Fibroblast of the aortic adventitia (primary cell): ENCODE data around the gene CRABP2. TPM values are rescaled to one million over a fixed set of nuclear protein-coding genes. Genes with fewer than 3 reads are reported as not detected.
A peak's percentile ranks its signal among the peaks of the same experiment; 100 is the strongest.

Experiments
- DNase-seq: peaks from one replicate; pipeline ENCODE4 v3.0.0-alpha.2; 2010; ENCODE audit warnings: low read depth
- H3K4me3 ChIP-seq: 2 replicates; pipeline ENCODE4 v1.5.1; 2011; ENCODE audit warnings: low read depth, mild to moderate bottlenecking, control low read depth, low read length, moderate library complexity
- CTCF ChIP-seq: IDR thresholded peaks from 2 replicates; pipeline ENCODE4 v1.5.1; 2011; ENCODE audit warnings: mild to moderate bottlenecking, low read length, control low read depth, inconsistent platforms; ENCODE audit not compliant: insufficient read depth
- total RNA-seq: library from RNA; depleted of rRNA; stranded (reverse); fragments of >200 nt; gene quantifications from 2 replicates; pipeline ENCODE4 v1.2.3, GENCODE V29; 2012; ENCODE audit warnings: low replicate concordance

The CRABP2 gene
- total RNA-seq, 1 donor, result 62.7 TPM

GRCh38 chr1:156659661-156659987 is 45.8 kb downstream of the CRABP2 start:
- TF ChIP-seq CTCF, result no peak
- DNase-seq, result no peak
- H3K4me3 ChIP-seq, result no peak overlapping the region

GRCh38 chr1:156658945-156659574 is 46.3 kb downstream of the CRABP2 start:
- no peak for TF ChIP-seq CTCF
- no peak overlapping the region for H3K4me3 ChIP-seq
- no peak for DNase-seq

GRCh38 chr1:156658496-156658895 is 46.9 kb downstream of the CRABP2 start:
- no peak for DNase-seq
- no peak overlapping the region for H3K4me3 ChIP-seq
- no peak for TF ChIP-seq CTCF

- no peak overlapping the region for H3K4me3 ChIP-seq
- DNase-seq, result no peak
- no peak for TF ChIP-seq CTCF
Measured at GRCh38 chr1:156657741-156658319, 47.6 kb downstream of the CRABP2 start.

GRCh38 chr1:156656806-156657740 is 48.3 kb downstream of the CRABP2 start:
- peak; percentile 98 for TF ChIP-seq CTCF
- peak overlapping the region; percentile 40 for H3K4me3 ChIP-seq
- peak; percentile 67 for DNase-seq

GRCh38 chr1:156655904-156656516 is 49.4 kb downstream of the CRABP2 start:
- no peak for TF ChIP-seq CTCF
- H3K4me3 ChIP-seq, result no peak overlapping the region
- DNase-seq, result no peak
